Measurements from ENCODE around the gene PIP4P1.
"Not testable (repeated sequence)": the region's sequence is repeated elsewhere in the genome, so short reads cannot be mapped to it uniquely, and the experiment has no call there.

PIP4P1 gene
- 31.8 to 56.6 reads per million in 2 experiments for total RNA-seq

- DNase-seq (ENCODE audit: low read depth): peak; percentile 99
Observed at GRCh38 chr14:20461225-20462141, at the start of gene PIP4P1. PIP4P1 (minus strand) TSS chr14:20461434; CDS start chr14:20461325, 109 bp downstream.

GRCh38 chr14:20508367-20508766 is 47.1 kb upstream of the PIP4P1 start:
- DNase-seq (ENCODE audit: low read depth): no peak

- not testable (repeated sequence) for DNase-seq (ENCODE audit: low read depth)
Observed at GRCh38 chr14:20507537-20507936, 46.3 kb upstream of the PIP4P1 start.

- not testable (repeated sequence) for DNase-seq (ENCODE audit: low read depth)
Observed at GRCh38 chr14:20506752-20507151, 45.5 kb upstream of the PIP4P1 start.

GRCh38 chr14:20506276-20506675 is 45.0 kb upstream of the PIP4P1 start:
- not testable (repeated sequence) for DNase-seq (ENCODE audit: low read depth)

- no peak for DNase-seq (ENCODE audit: low read depth)
Observed at GRCh38 chr14:20503898-20504297, 42.7 kb upstream of the PIP4P1 start.

GRCh38 chr14:20501346-20501745 is 40.1 kb upstream of the PIP4P1 start:
- DNase-seq (ENCODE audit: low read depth): no peak

- no peak for DNase-seq (ENCODE audit: low read depth)
Observed at GRCh38 chr14:20499881-20500280, 38.6 kb upstream of the PIP4P1 start.

GRCh38 chr14:20499108-20499507 is 37.9 kb upstream of the PIP4P1 start:
- DNase-seq (ENCODE audit: low read depth): no peak

GRCh38 chr14:20498622-20499021 is 37.4 kb upstream of the PIP4P1 start:
- no peak for DNase-seq (ENCODE audit: low read depth)

GRCh38 chr14:20494935-20495766 is 33.9 kb upstream of the PIP4P1 start:
- DNase-seq (ENCODE audit: low read depth): no peak

GRCh38 chr14:20493634-20494033 is 32.4 kb upstream of the PIP4P1 start:
- no peak for DNase-seq (ENCODE audit: low read depth)

- no peak for DNase-seq (ENCODE audit: low read depth)
Observed at GRCh38 chr14:20492486-20492885, 31.3 kb upstream of the PIP4P1 start.

- no peak for DNase-seq (ENCODE audit: low read depth)
Observed at GRCh38 chr14:20490563-20490962, 29.3 kb upstream of the PIP4P1 start.

- DNase-seq (ENCODE audit: low read depth): no peak
Observed at GRCh38 chr14:20489093-20489994, 28.1 kb upstream of the PIP4P1 start.

- no peak for DNase-seq (ENCODE audit: low read depth)
Observed at GRCh38 chr14:20487396-20487725, 26.1 kb upstream of the PIP4P1 start.

GRCh38 chr14:20486684-20487395 is 25.6 kb upstream of the PIP4P1 start:
- no peak for DNase-seq (ENCODE audit: low read depth)

GRCh38 chr14:20485900-20486299 is 24.7 kb upstream of the PIP4P1 start:
- DNase-seq (ENCODE audit: low read depth): no peak

GRCh38 chr14:20482382-20482781 is 21.1 kb upstream of the PIP4P1 start:
- no peak for DNase-seq (ENCODE audit: low read depth)

- DNase-seq (ENCODE audit: low read depth): no peak
Observed at GRCh38 chr14:20478894-20479293, 17.7 kb upstream of the PIP4P1 start.

GRCh38 chr14:20477211-20477876 is 16.1 kb upstream of the PIP4P1 start:
- no peak for DNase-seq (ENCODE audit: low read depth)

Measured in T follicular helper cell (primary cell).